IPS DF 4.7 (cell line): ENCODE results near the gene CST3.
"Not testable (repeated sequence)": the region's sequence is repeated elsewhere in the genome, so short reads cannot be mapped to it uniquely, and the experiment has no call there.

Experiments used
- DNase-seq: peaks from one replicate; pipeline ENCODE4 v3.0.0-alpha.2; 2013; ENCODE audit warnings: low spot score; ENCODE audit errors: extremely low read depth

The CST3 gene

GRCh38 chr20:23637282-23638221 is at the start of gene CST3:
CST3 (minus strand) TSS chr20:23637955; CDS start chr20:23637862, 93 bp downstream.
- no peak for DNase-seq

GRCh38 chr20:23686046-23686750 is 48.4 kb upstream of the CST3 start:
- DNase-seq, result no peak

GRCh38 chr20:23685529-23685896 is 47.8 kb upstream of the CST3 start:
- not testable (repeated sequence) for DNase-seq

- DNase-seq, result no peak
Observed at GRCh38 chr20:23684261-23684660, 46.5 kb upstream of the CST3 start.

- DNase-seq, result no peak
Observed at GRCh38 chr20:23683807-23684206, 46.1 kb upstream of the CST3 start.

GRCh38 chr20:23683281-23683680 is 45.5 kb upstream of the CST3 start:
- no peak for DNase-seq

GRCh38 chr20:23680146-23680545 is 42.4 kb upstream of the CST3 start:
- DNase-seq, result no peak

- DNase-seq, result no peak
Observed at GRCh38 chr20:23679133-23680092, 41.7 kb upstream of the CST3 start.

- no peak for DNase-seq
Observed at GRCh38 chr20:23673209-23673608, 35.5 kb upstream of the CST3 start.

GRCh38 chr20:23672158-23672557 is 34.4 kb upstream of the CST3 start:
- DNase-seq, result no peak

GRCh38 chr20:23671479-23671878 is 33.7 kb upstream of the CST3 start:
- no peak for DNase-seq

GRCh38 chr20:23670361-23670760 is 32.6 kb upstream of the CST3 start:
- DNase-seq, result no peak

GRCh38 chr20:23669866-23670265 is 32.1 kb upstream of the CST3 start:
- no peak for DNase-seq

- DNase-seq, result no peak
Observed at GRCh38 chr20:23669327-23669726, 31.6 kb upstream of the CST3 start.

GRCh38 chr20:23668477-23668951 is 30.8 kb upstream of the CST3 start:
- peak; percentile 22 for DNase-seq

- DNase-seq, result no peak
Observed at GRCh38 chr20:23667666-23668065, 29.9 kb upstream of the CST3 start.

- no peak for DNase-seq
Observed at GRCh38 chr20:23666698-23667097, 28.9 kb upstream of the CST3 start.

GRCh38 chr20:23666189-23666588 is 28.4 kb upstream of the CST3 start:
- DNase-seq, result no peak

GRCh38 chr20:23664954-23665353 is 27.2 kb upstream of the CST3 start:
- no peak for DNase-seq

- DNase-seq, result not testable (repeated sequence)
Observed at GRCh38 chr20:23664046-23664445, 26.3 kb upstream of the CST3 start.

GRCh38 chr20:23663180-23663579 is 25.4 kb upstream of the CST3 start:
- DNase-seq, result no peak
